Kidney (tissue), 14 donors: ENCODE data around the gene YIPF1. TPM values are rescaled to one million over a fixed set of nuclear protein-coding genes. Genes with fewer than 3 reads are reported as not detected.

Experiments
- DNase-seq, 5 donors: peaks; one replicate each; pipeline ENCODE4 v3.0.0-alpha.2; 2013 to 2020
- FAIRE-seq: peaks from 2 replicates; lab custom pipeline; 2012; peaks lifted over from hg19 to GRCh38; lab: Jason Lieb, UNC
- H3K27ac ChIP-seq, 2 donors: one replicate each; pipeline ENCODE4 v1.7.0; 2013; ENCODE audit warnings: low read depth in 2 of 2, low read length in 2 of 2, inconsistent platforms in 1 of 2
- H3K27me3 ChIP-seq: one replicate; pipeline ENCODE4 v1.7.1; 2013; ENCODE audit warnings: low read length, inconsistent platforms; ENCODE audit not compliant: control insufficient read depth, insufficient read depth
- H3K36me3 ChIP-seq, 3 donors: one replicate each; pipeline versions ENCODE4 v1.7.0 to v1.7.1; 2013; ENCODE audit warnings: low read length in 3 of 3, control low read depth in 1 of 3, inconsistent platforms in 1 of 3; ENCODE audit not compliant: insufficient read depth in 3 of 3, control insufficient read depth in 2 of 3
- H3K4me1 ChIP-seq, 3 donors: one replicate each; pipeline versions ENCODE4 v1.7.0 to v1.7.1; 2013; ENCODE audit warnings: low read length in 3 of 3, inconsistent platforms in 1 of 3, low read depth in 1 of 3; ENCODE audit not compliant: control insufficient read depth in 2 of 3, insufficient read depth in 2 of 3
- H3K4me3 ChIP-seq, 3 donors: one replicate each; pipeline versions ENCODE4 v1.7.0 to v1.8.1; 2013; ENCODE audit warnings: low read length in 3 of 3, control low read depth in 1 of 3, inconsistent platforms in 1 of 3
- H3K9ac ChIP-seq, 3 donors: one replicate each; pipeline versions ENCODE4 v1.7.0 to v1.7.1; 2013; ENCODE audit warnings: low read length in 3 of 3, control low read depth in 1 of 3, inconsistent platforms in 1 of 3
- H3K9me3 ChIP-seq, 3 donors: one replicate each; pipeline versions ENCODE4 v1.7.0 to v1.7.1; 2013; ENCODE audit warnings: low read length in 3 of 3, control low read depth in 1 of 3, inconsistent platforms in 1 of 3; ENCODE audit not compliant: control insufficient read depth in 2 of 3, insufficient read depth in 1 of 3
- intact Hi-C: fragments of 100-400 bp; cut with DNase I; formaldehyde crosslinking; loops from one replicate; pipeline ENCODE4 v1.11.1; 2022
- polyA plus RNA-seq: library from polyadenylated mRNA; stranded (reverse); fragments of 350-450 nt; fragmentation: Illumina TruSeq; extraction: RNeasy Lipid Tissue Mini Kit (QIAGEN cat#74804); gene quantifications from one replicate; pipeline ENCODE4 v1.2.3, GENCODE V29; 2014; ENCODE audit warnings: low read depth, low replicate concordance; ENCODE audit not compliant: insufficient read depth
- total RNA-seq: library from RNA; stranded (reverse); fragmentation: NEBNext Ultra II Directional; extraction: Animal tissue kit (Norgen Biotek cat#: 25700); gene quantifications from one replicate; pipeline ENCODE4 v1.2.1, GENCODE V29; 2021
- TF ChIP-seq, protein P1 (sequence below): IDR thresholded peaks from 3 replicates; pipeline ENCODE4 v1.5.1; 2012; ENCODE audit warnings: mild to moderate bottlenecking, moderate library complexity, borderline replicate concordance; ENCODE audit not compliant: insufficient read depth; ENCODE audit errors: extremely low read depth
- donor health status: control.
- donor health status: control.
- donor health status: control.
- donor health status: control.
- donor health status: control.
- donor health status: DM: yes; HTN: yes; CAD: no.
- donor health status: Normal renal cell carcinoma (clear cell type).

Gene YIPF1
- total and polyA plus RNA-seq, 2 donors from 2014 or later, result 33.3 to 49.4 TPM

- Histone ChIP-seq H3K27me3 (no peaks in the 10 kb centered on the region), H3K9me3 (no peaks in the 10 kb centered on the region), H3K9ac (no peak overlapping the region), H3K27ac (no peak overlapping the region), H3K4me1 (peaks cover 0 to 10% (median 0%) of the 10 kb centered on the region in 3 donors), H3K4me3 (no peak overlapping the region), H3K36me3 (no peaks in the 10 kb centered on the region)
- FAIRE-seq (no peak), DNase-seq (no peak)
- intact Hi-C loops, result no loop called here
- TF ChIP-seq, protein P1, sequence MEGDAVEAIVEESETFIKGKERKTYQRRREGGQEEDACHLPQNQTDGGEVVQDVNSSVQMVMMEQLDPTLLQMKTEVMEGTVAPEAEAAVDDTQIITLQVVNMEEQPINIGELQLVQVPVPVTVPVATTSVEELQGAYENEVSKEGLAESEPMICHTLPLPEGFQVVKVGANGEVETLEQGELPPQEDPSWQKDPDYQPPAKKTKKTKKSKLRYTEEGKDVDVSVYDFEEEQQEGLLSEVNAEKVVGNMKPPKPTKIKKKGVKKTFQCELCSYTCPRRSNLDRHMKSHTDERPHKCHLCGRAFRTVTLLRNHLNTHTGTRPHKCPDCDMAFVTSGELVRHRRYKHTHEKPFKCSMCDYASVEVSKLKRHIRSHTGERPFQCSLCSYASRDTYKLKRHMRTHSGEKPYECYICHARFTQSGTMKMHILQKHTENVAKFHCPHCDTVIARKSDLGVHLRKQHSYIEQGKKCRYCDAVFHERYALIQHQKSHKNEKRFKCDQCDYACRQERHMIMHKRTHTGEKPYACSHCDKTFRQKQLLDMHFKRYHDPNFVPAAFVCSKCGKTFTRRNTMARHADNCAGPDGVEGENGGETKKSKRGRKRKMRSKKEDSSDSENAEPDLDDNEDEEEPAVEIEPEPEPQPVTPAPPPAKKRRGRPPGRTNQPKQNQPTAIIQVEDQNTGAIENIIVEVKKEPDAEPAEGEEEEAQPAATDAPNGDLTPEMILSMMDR, result no peak
Measured at GRCh38 chr1:53902235-53903138, 12.9 kb upstream of the YIPF1 start.

DNA sequence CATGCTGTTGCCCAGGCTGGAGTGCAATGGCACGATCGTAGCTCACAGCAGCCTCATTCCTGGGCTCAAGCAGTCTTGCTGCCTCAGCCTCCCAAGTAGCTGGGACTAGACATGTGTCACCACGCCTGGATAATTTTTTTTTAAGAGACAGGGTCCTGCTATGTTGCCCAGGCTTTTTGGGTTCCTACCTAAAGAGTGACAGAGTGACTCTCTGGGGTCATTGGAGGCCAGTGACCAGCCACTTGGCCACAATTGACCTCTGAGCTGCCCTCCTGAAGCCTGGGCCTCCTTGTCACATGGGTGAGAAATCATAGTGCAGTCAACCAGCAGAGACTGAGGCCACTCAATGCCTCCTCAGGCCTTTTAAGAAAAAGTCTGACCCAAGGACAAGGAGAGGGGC lies 10.1 kb upstream of the YIPF1 start:
- no peak overlapping the region for H3K9ac ChIP-seq
- H3K4me1 ChIP-seq, result peaks cover 0 to 10% (median 0%) of the 10 kb centered on the region in 3 donors
- peak overlapping the region; percentile 51 to 79 for H3K27ac ChIP-seq
- DNase-seq, result no peak
- TF ChIP-seq, protein P1, result no peak
- no peaks in the 10 kb centered on the region for H3K27me3 ChIP-seq
- no peaks in the 10 kb centered on the region for H3K36me3 ChIP-seq
- H3K9me3 ChIP-seq, result no peaks in the 10 kb centered on the region
- intact Hi-C loops, result loop anchor here (10.0 kb wide), 1 partner anchor 45 kb away; the partner anchor contains the start of genes IFT25 and LRRC42
- FAIRE-seq, result no peak
- H3K4me3 ChIP-seq, result peak overlapping the region in 1 of 3 donors; percentile 24

GRCh38 chr1:53899206-53899628 lies 9.6 kb upstream of the YIPF1 start:
- H3K4me1 ChIP-seq, result peaks cover 0 to 10% (median 0%) of the 10 kb centered on the region in 3 donors
- intact Hi-C loops, result loop anchor here (10.0 kb wide), 1 partner anchor 46 kb away; the partner anchor contains the start of genes IFT25 and LRRC42
- H3K27me3 ChIP-seq, result no peaks in the 10 kb centered on the region
- H3K27ac ChIP-seq, result peak overlapping the region; percentile 60 to 89
- DNase-seq, result peak in 4 of 5 donors; percentile 62 to 89 (median 76)
- TF ChIP-seq, protein P1, result no peak
- no peaks in the 10 kb centered on the region for H3K36me3 ChIP-seq
- H3K9ac ChIP-seq, result no peak overlapping the region
- H3K4me3 ChIP-seq, result peak overlapping the region in 2 of 3 donors; percentile 24 to 52
- FAIRE-seq, result peak; percentile 39
- H3K9me3 ChIP-seq, result no peaks in the 10 kb centered on the region
